Heart left ventricle (tissue), 13 donors: Measurements from ENCODE around the gene WBP2.
"Not testable (repeated sequence)": the region's sequence is repeated elsewhere in the genome, so short reads cannot be mapped to it uniquely, and the experiment has no call there.

Source experiments
- CTCF ChIP-seq, 12 donors: fragments of 200-600 bp; sonication (generic) in 4 of 12; IDR thresholded peaks; one replicate each; pipeline versions ENCODE4 v1.5.0 to v1.8.0; 2018 to 2022; ENCODE audit warnings: antibody characterized with exemption in 12 of 12, mild to moderate bottlenecking in 5 of 12
- POLR2A ChIP-seq, 2 donors: fragments of 450-650 bp; IDR thresholded peaks; one replicate each; pipeline ENCODE4 v1.6.1; 2017; ENCODE audit warnings: antibody characterized with exemption in 2 of 2, mild to moderate bottlenecking in 2 of 2, moderate library complexity in 2 of 2
- donor health status: ischemic (EF 13 %, LVEDD 7.1; RV severe dilation, severe dysfunction).
- donor health status: DM: no; HTN: yes; CAD: no.
- donor health status: DM: no; HTN: no; CAD: no.
- donor health status: ischemic (EF 25% LVEDD 6.9; RV normal size, moderate dysfunction).
- donor health status: ischemic (EF 25% LVEDD 5.7; RV mildly dilated, moderate dysfunction).
- donor health status: ischemic (EF 35%, LVEDD 5.7; RV mildly dilated, moderate dysfunction).
- donor health status: nonischemic (EF 11% LVEDD 7.7; RV severe dilation, severe dysfunction).
- donor health status: DM: yes; HTN: yes; CAD: no.
- donor health status: PGD.
- donor health status: ischemic (EF 29% LVEDD 5.4; RV normal size, mild dysfunction).
- donor health status: nonischemic (EF 23%, LVEDD 6.1; RV moderate dilation, normal function).

GRCh38 chr17:75851693-75851991 is 3.5 kb downstream of the WBP2 start:
- TF ChIP-seq POLR2A, CTCF (IDR thresholded peaks at IDR 0.05): not testable (repeated sequence)
